Measurements from ENCODE around the gene UBL7.

GRCh38 chr15:74426404-74427281 is 34.3 kb downstream of the UBL7 start:
- TF ChIP-seq CTCF (IDR thresholded peaks at IDR 0.05; ENCODE audit: insufficient read depth, low read length, poor library complexity, severe bottlenecking): no peak
- no peak for TF ChIP-seq EZH2phosphoT487 (conservative IDR thresholded peaks at IDR 0.05; ENCODE audit: low read length)
